SK-N-SH (cell line): ENCODE results near the gene F5.
"Not testable (repeated sequence)": the region's sequence is repeated elsewhere in the genome, so short reads cannot be mapped to it uniquely, and the experiment has no call there.

ENCODE experiments used
- CTCF ChIP-seq: fragments of 200-600 bp; sonication (generic); IDR thresholded peaks from 2 replicates; pipeline ENCODE4 v1.6.1; 2017; ENCODE audit warnings: antibody characterized with exemption, mild to moderate bottlenecking, moderate library complexity
- EZH2phosphoT487 ChIP-seq: fragments of 200-600 bp; sonication (generic); IDR thresholded peaks from 2 replicates; pipeline ENCODE4 v1.6.1; 2017; ENCODE audit warnings: low read depth, mixed run types, mild to moderate bottlenecking, antibody characterized with exemption, moderate library complexity, borderline replicate concordance
- NFIC ChIP-seq: IDR thresholded peaks from 2 replicates; pipeline ENCODE4 v1.4.0; 2012; ENCODE audit warnings: borderline replicate concordance
- NRF1 ChIP-seq: IDR thresholded peaks from 2 replicates; pipeline ENCODE4 v1.6.1; 2012; ENCODE audit warnings: low read depth, mild to moderate bottlenecking, low read length
- PBX3 ChIP-seq: IDR thresholded peaks from 2 replicates; pipeline ENCODE4; 2012
- POLR2AphosphoS5 ChIP-seq: IDR thresholded peaks from 2 replicates; pipeline ENCODE4 v1.6.1; 2012; ENCODE audit warnings: low read depth, low read length
- RAD21 ChIP-seq: IDR thresholded peaks from 2 replicates; pipeline ENCODE4 v1.6.1; 2012; ENCODE audit warnings: mild to moderate bottlenecking, low read length
- RCOR1 ChIP-seq: fragments of 150-350 bp; IDR thresholded peaks from 2 replicates; pipeline ENCODE4 v1.6.1; 2017; ENCODE audit warnings: antibody characterized with exemption, low read length
- REST ChIP-seq: IDR thresholded peaks from 2 replicates; pipeline ENCODE4 v1.6.1; 2012; ENCODE audit warnings: mild to moderate bottlenecking, low read depth, low read length, moderate library complexity
- TCF12 ChIP-seq: IDR thresholded peaks from 2 replicates; pipeline ENCODE4 v1.4.0; 2012
- USF1 ChIP-seq: IDR thresholded peaks from 2 replicates; pipeline ENCODE4 v1.4.0; 2012; ENCODE audit warnings: low read depth, borderline replicate concordance
- YY1 ChIP-seq: IDR thresholded peaks from 2 replicates; pipeline ENCODE4 v1.4.0; 2012; ENCODE audit warnings: low read depth, mild to moderate bottlenecking

GRCh38 chr1:169503601-169504000 is 82.7 kb downstream of the F5 start:
- TF ChIP-seq CTCF, TCF12, RAD21, NRF1, USF1, EZH2phosphoT487, NFIC, POLR2AphosphoS5, PBX3, REST, YY1, RCOR1: not testable (repeated sequence)
